VCaP (cell line): ENCODE measurements around the gene PHF21B.

Experiments
- H3K27ac ChIP-seq: fragments of 450-650 bp; 2 replicates; pipeline ENCODE4 v1.5.1; 2017
- CTCF ChIP-seq: fragments of 450-650 bp; conservative IDR thresholded peaks from 2 replicates; pipeline ENCODE4 v1.5.1; 2017; ENCODE audit warnings: mild to moderate bottlenecking, moderate library complexity

The PHF21B gene

GRCh38 chr22:44915441-44915840 is 94.4 kb downstream of the PHF21B start:
- no peak for TF ChIP-seq CTCF
- H3K27ac ChIP-seq = no peak overlapping the region

- TF ChIP-seq CTCF = no peak
- no peak overlapping the region for H3K27ac ChIP-seq
Observed at GRCh38 chr22:44914026-44914721, 95.6 kb downstream of the PHF21B start.

GRCh38 chr22:44913198-44913983 is 96.4 kb downstream of the PHF21B start:
- H3K27ac ChIP-seq = no peak overlapping the region
- no peak for TF ChIP-seq CTCF

- TF ChIP-seq CTCF = no peak
Observed at GRCh38 chr22:44909241-44909640, 100.6 kb downstream of the PHF21B start.

GRCh38 chr22:44907765-44908737 is 101.8 kb downstream of the PHF21B start:
- no peak overlapping the region for H3K27ac ChIP-seq
- TF ChIP-seq CTCF = no peak

More at GRCh38 chr22:44909241-44909640, 100.6 kb downstream of the PHF21B start:
- H3K27ac ChIP-seq = no peak overlapping the region

GRCh38 chr22:44906999-44907644 is 102.7 kb downstream of the PHF21B start:
- TF ChIP-seq CTCF = no peak
- H3K27ac ChIP-seq = no peak overlapping the region
